ENCODE data around the gene SLC22A17.

The SLC22A17 gene

DNA sequence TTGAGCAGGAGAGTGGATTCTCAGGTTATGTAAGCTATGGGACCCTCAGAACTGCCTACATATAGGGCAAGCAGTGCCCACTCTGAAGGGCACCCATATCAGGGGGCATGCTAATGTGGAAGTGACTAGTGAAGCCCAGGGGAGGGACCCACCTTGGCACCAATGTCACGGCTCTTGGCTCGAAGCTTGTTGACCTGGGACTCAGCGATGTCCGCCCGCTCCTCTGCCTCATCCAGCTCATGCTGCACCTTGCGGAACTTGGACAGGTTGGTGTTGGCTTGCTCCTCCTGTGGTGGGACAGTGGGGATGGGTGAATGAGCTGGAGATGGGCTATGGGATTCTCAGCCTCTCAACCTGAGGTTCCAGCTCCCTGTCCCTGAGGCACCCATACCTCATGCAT lies 29.6 kb upstream of the SLC22A17 start:
- no peak for DNase-seq (ENCODE audit: low read depth in 1 of 2, low spot score in 1 of 2)

DNA sequence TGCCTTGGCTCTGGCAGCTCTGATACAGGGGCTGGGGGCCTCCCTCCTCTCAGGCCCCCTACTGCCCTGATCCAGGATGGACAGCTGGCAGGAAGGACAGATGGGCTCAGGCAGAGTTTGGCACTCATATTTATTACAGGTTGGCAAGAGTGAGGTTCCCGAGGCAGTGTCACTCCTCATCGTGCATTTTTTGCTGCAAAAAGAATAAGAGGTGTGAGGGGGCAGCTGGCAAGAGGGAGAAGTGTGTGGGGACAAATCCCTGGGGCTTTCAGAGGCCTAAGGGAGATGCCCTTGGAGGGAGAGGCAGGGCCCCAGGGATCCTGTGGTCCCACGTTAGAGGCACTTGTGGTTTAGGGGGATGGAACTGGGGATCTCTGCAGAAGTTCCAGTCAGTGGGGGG lies 29.2 kb upstream of the SLC22A17 start:
- no peak for DNase-seq (ENCODE audit: low read depth in 1 of 2, low spot score in 1 of 2)

DNA sequence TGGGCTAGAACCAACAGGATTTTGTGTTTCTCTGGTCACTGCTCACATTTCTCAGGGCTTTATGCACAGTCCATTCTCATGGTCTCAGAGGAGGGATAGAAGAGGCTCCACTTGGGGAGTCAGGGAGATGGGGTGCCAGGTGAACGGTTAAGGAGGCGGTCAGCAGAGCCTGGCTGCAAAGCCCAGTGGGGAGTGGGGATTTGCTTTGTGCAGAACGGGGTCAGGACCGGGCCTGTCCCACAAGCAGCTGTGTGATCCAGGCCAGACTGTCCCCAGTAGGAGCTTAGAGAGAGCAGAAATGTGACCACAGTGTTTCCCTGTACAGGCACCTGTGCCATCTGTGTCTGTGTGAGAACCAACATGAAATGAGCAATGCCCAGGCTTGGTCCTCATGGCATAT lies 28.3 kb upstream of the SLC22A17 start:
- DNase-seq (ENCODE audit: low read depth in 1 of 2, low spot score in 1 of 2), result no peak

GRCh38 chr14:23380197-23380914 lies 27.7 kb upstream of the SLC22A17 start:
- DNase-seq (ENCODE audit: low read depth in 1 of 2, low spot score in 1 of 2), result no peak

DNA sequence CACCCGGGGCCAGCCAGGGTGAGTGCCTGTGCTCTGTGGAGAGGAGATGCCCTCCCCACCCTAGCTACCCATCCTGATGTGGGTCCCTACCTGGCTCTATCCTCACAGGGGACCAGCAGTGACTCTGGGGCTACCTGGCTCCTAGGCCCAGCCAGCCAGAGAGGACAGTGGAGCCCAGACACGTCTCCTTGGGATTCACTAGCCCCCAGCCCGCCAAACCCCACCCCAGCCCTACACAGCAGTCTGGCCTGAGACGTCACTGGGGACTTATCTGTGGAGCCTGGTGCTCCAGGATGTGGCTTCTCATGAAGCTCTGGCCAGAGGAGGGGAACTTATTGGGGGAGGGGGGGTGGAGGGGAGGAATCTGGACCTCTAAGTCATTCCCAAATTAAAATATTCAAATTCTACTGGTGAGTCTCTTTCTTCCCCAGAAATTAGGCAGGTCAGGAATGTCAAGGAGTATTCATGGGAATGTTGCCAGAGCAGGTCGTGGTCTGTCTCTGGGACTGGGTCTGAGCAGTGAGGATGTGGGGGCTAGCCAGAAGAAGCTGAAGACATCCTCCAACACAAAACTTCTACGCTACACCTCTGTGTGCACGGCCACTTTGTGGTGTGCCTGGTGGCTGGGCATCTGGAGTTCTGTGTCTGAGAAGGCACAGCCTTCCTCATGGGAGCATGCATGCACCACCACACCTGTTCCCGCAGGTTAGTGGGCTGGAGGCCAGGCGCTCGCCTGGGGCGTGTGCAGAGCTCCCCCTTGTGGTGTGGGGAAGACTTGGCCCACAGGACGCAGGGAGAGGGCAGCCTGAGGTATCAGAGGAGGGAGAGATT lies 26.9 kb upstream of the SLC22A17 start:
- peak; percentile 45 to 49 for DNase-seq (ENCODE audit: low read depth in 1 of 2, low spot score in 1 of 2)

GRCh38 chr14:23378612-23379220 lies 26.0 kb upstream of the SLC22A17 start:
- no peak for DNase-seq (ENCODE audit: low read depth in 1 of 2, low spot score in 1 of 2)

GRCh38 chr14:23377573-23378563 lies 25.2 kb upstream of the SLC22A17 start:
- DNase-seq (ENCODE audit: low read depth in 1 of 2, low spot score in 1 of 2), result no peak

DNA sequence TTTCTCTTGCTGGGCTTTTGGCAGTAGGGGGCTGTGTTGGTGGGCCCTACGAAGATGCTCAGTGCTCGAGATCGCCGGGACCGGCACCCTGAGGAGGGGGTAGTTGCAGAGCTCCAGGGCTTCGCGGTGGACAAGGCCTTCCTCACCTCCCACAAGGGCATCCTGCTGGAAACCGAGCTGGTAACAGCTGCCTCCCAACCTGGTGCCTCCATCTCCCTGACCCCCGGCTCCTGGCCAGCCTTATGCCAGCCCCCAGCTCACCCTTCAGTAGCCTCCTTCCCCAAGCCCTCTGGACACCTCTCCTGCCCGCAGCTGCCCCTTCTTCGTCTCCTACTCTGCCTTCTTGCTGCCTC lies 24.5 kb upstream of the SLC22A17 start:
- DNase-seq (ENCODE audit: low read depth in 1 of 2, low spot score in 1 of 2), result no peak

DNA sequence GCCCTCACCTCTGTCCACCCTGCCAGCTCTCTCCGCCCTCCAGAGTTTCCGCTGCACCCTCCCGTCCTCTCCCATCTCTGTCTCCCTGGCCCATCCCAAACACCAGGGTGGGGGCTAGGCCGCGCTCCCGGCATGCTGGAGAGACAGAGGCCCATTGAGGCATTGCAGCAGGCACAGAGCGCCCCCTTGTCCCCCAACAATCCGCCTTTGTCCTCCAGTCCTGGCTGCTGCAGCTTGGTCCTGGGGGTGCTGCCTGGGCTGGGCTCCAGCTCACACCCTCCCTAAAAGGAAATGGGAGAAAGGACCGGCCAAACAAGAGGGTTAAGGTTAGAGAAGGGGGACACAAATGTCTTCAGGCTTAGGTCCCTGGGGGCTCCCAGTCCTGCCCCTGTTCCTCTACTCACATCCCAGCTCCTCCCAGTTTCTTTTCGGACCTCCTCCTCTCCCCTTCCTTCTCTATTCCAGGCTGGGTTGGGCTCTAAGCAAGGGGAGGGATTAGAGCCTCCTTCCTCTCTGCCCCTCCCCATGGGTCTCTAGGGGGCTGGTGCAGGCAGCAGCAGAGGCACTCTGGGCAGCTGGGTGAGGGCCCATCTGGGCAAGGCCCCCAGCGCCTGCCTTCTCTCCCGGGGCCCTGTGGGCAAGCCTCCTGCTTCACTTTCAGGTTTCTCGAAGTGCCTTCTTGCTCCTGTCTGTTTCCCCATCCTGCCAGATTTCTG lies 24.0 kb upstream of the SLC22A17 start, which contains the start of gene CMTM5:
Gene CMTM5 (plus strand): TSS at position 565 of the 716 bp plus-strand sequence. CDS start 206 bp downstream, outside the sequence.
- no peak for DNase-seq (ENCODE audit: low read depth in 1 of 2, low spot score in 1 of 2)

GRCh38 chr14:23375527-23376251 lies 23.0 kb upstream of the SLC22A17 start:
- no peak for DNase-seq (ENCODE audit: low read depth in 1 of 2, low spot score in 1 of 2)

DNA sequence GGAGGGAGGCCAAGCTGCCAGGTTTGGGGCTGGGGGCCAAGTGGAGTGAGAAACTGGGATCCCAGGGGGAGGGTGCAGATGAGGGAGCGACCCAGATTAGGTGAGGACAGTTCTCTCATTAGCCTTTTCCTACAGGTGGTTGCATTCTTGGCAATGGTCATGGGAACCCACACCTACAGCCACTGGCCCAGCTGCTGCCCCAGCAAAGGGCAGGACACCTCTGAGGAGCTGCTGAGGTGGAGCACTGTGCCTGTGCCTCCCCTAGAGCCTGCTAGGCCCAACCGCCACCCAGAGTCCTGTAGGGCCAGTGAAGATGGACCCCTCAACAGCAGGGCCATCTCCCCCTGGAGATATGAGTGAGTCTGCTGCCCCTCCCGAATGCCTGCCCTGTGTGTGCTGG lies 20.4 kb upstream of the SLC22A17 start:
- no peak for DNase-seq (ENCODE audit: low read depth in 1 of 2, low spot score in 1 of 2)

GRCh38 chr14:23372509-23372908 lies 19.8 kb upstream of the SLC22A17 start, which contains the start of gene IL25:
TSS of gene IL25 (plus strand) at chr14:23372809.
- no peak for DNase-seq (ENCODE audit: low read depth in 1 of 2, low spot score in 1 of 2)

- no peak for DNase-seq (ENCODE audit: low read depth in 1 of 2, low spot score in 1 of 2)
Measured at GRCh38 chr14:23371865-23372264, 19.2 kb upstream of the SLC22A17 start.

- no peak for DNase-seq (ENCODE audit: low read depth in 1 of 2, low spot score in 1 of 2)
Measured at GRCh38 chr14:23370221-23370620, 17.5 kb upstream of the SLC22A17 start.

- no peak for DNase-seq (ENCODE audit: low read depth in 1 of 2, low spot score in 1 of 2)
Measured at GRCh38 chr14:23366426-23366921, 13.8 kb upstream of the SLC22A17 start.

- no peak for DNase-seq (ENCODE audit: low read depth in 1 of 2, low spot score in 1 of 2)
Measured at GRCh38 chr14:23365732-23366425, 13.2 kb upstream of the SLC22A17 start.

- no peak for DNase-seq (ENCODE audit: low read depth in 1 of 2, low spot score in 1 of 2)
Measured at GRCh38 chr14:23365036-23365731, 12.5 kb upstream of the SLC22A17 start, which contains the start of gene EFS. TSS of gene EFS (minus strand) at chr14:23365172. CDS start at chr14:23365025, 147 bp downstream.
